GM23248 (cell line): ENCODE data around the gene FAM219A.

Experiments
- EZH2 ChIP-seq: fragments of 200-600 bp; sonication (generic); IDR thresholded peaks from 2 replicates; pipeline ENCODE4 v1.6.1; 2018; ENCODE audit warnings: antibody characterized with exemption, mild to moderate bottlenecking; ENCODE audit not compliant: insufficient read depth, poor library complexity, severe bottlenecking
- EZH2phosphoT487 ChIP-seq: fragments of 200-600 bp; sonication (generic); IDR thresholded peaks from 2 replicates; pipeline ENCODE4 v1.6.1; 2018; ENCODE audit warnings: antibody characterized with exemption, moderate library complexity, mild to moderate bottlenecking, low read depth; ENCODE audit not compliant: insufficient read depth

DNA sequence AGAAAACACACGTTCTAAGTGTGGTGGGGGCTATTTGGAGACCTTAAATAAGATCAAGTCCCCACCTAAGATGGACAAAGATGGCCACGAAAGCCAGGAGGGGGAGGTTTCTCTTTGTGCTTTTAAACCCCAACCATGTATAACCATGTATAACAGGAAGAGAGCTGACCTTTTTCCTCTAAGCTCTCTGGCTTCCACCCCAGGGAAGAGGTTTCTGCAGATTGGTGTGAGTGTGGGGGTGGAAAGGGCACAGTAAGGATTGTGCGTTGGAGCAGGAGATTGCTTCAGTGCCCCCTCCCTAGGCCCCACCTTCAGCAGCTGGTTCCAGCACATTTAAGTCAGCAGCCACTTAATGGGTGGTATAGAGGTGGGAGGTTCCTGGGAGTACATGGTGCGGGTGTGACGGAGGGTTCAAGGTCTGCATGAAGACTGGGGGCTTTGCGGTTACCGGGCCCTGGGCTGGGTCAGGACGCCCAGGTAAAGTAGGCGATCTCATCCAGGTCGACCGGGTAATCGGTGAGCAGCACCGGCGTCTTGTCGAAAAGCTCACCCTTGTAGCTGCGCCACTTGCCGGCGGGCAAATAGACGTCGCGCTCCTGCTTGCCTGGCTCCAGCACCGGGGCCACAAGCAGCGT, 87.9 kb downstream of the FAM219A start:
- TF ChIP-seq EZH2 (no peak), EZH2phosphoT487 (no peak)
